ENCODE measurements around the gene ZPR1. TPM values are rescaled to one million over a fixed set of nuclear protein-coding genes. Genes with fewer than 3 reads are reported as not detected.
"Not testable (repeated sequence)": the region's sequence is repeated elsewhere in the genome, so short reads cannot be mapped to it uniquely, and the experiment has no call there.

The ZPR1 gene
- total and polyA plus RNA-seq, 9 donors = 33.8 to 44.4 (median 36.4) TPM

- Histone ChIP-seq H3K4me1 (ENCODE audit: control insufficient read depth, insufficient read depth, low read length) (no peaks in the 10 kb centered on the region), H3K27ac (ENCODE audit: low read length) (no peak overlapping the region), H3K4me3 (ENCODE audit: low read length) (no peak overlapping the region), H3K36me3 (ENCODE audit: control insufficient read depth, insufficient read depth, low read length) (no peaks in the 10 kb centered on the region), H3K27me3 (ENCODE audit: control insufficient read depth, insufficient read depth, low read length) (peaks cover 5% of the 10 kb centered on the region), H3K9me3 (replicated peaks; ENCODE audit: control insufficient read depth, low read depth, low read length) (no peaks in the 10 kb centered on the region)
- DNase-seq = no peak
- 83% methylated on average over 4 of the region's 14 CpGs for WGBS (ENCODE audit: insufficient coverage)
Observed at GRCh38 chr11:116808262-116809175, 20.7 kb upstream of the ZPR1 start.

GRCh38 chr11:116807601-116808261, 19.9 kb upstream of the ZPR1 start:
- no peaks in the 10 kb centered on the region for H3K4me1 ChIP-seq (ENCODE audit: control insufficient read depth, insufficient read depth, low read length)
- H3K9me3 ChIP-seq (replicated peaks; ENCODE audit: control insufficient read depth, low read depth, low read length) = no peaks in the 10 kb centered on the region
- H3K27me3 ChIP-seq (ENCODE audit: control insufficient read depth, insufficient read depth, low read length) = no peaks in the 10 kb centered on the region
- H3K36me3 ChIP-seq (ENCODE audit: control insufficient read depth, insufficient read depth, low read length) = no peaks in the 10 kb centered on the region
- 83% methylated on average over 4 of the region's 6 CpGs for WGBS (ENCODE audit: insufficient coverage)
- DNase-seq = no peak
- H3K4me3 ChIP-seq (ENCODE audit: low read length) = no peak overlapping the region
- H3K27ac ChIP-seq (ENCODE audit: low read length) = no peak overlapping the region

GRCh38 chr11:116804001-116804400, 16.2 kb upstream of the ZPR1 start:
- WGBS (ENCODE audit: insufficient coverage) = 20% methylated on average over 1 of the region's 3 CpGs
- Histone ChIP-seq H3K36me3 (ENCODE audit: control insufficient read depth, insufficient read depth, low read length) (no peaks in the 10 kb centered on the region), H3K27me3 (ENCODE audit: control insufficient read depth, insufficient read depth, low read length) (peaks cover 2% of the 10 kb centered on the region), H3K4me3 (ENCODE audit: low read length) (no peak overlapping the region), H3K27ac (ENCODE audit: low read length) (no peak overlapping the region), H3K9me3 (replicated peaks; ENCODE audit: control insufficient read depth, low read depth, low read length) (no peaks in the 10 kb centered on the region), H3K4me1 (ENCODE audit: control insufficient read depth, insufficient read depth, low read length) (no peaks in the 10 kb centered on the region)
- DNase-seq = no peak

- H3K4me1 ChIP-seq (ENCODE audit: control insufficient read depth, insufficient read depth, low read length); H3K9me3 ChIP-seq (replicated peaks; ENCODE audit: control insufficient read depth, low read depth, low read length); H3K27me3 ChIP-seq (ENCODE audit: control insufficient read depth, insufficient read depth, low read length); H3K4me3 ChIP-seq (ENCODE audit: low read length); H3K27ac ChIP-seq (ENCODE audit: low read length); DNase-seq; H3K36me3 ChIP-seq (ENCODE audit: control insufficient read depth, insufficient read depth, low read length): not testable (repeated sequence)
Observed at GRCh38 chr11:116801662-116802061, 13.8 kb upstream of the ZPR1 start.

- DNase-seq = no peak
- Histone ChIP-seq H3K36me3 (ENCODE audit: control insufficient read depth, insufficient read depth, low read length) (no peaks in the 10 kb centered on the region), H3K27me3 (ENCODE audit: control insufficient read depth, insufficient read depth, low read length) (peaks cover 4% of the 10 kb centered on the region), H3K27ac (ENCODE audit: low read length) (no peak overlapping the region), H3K4me3 (ENCODE audit: low read length) (no peak overlapping the region), H3K4me1 (ENCODE audit: control insufficient read depth, insufficient read depth, low read length) (no peaks in the 10 kb centered on the region), H3K9me3 (replicated peaks; ENCODE audit: control insufficient read depth, low read depth, low read length) (no peaks in the 10 kb centered on the region)
- WGBS (ENCODE audit: insufficient coverage) = no CpG with 5 or more reads among the region's 2 CpGs
Observed at GRCh38 chr11:116800610-116801009, 12.8 kb upstream of the ZPR1 start.

- no peak for DNase-seq
- Histone ChIP-seq H3K27ac (ENCODE audit: low read length) (no peak overlapping the region), H3K9me3 (replicated peaks; ENCODE audit: control insufficient read depth, low read depth, low read length) (no peaks in the 10 kb centered on the region), H3K36me3 (ENCODE audit: control insufficient read depth, insufficient read depth, low read length) (no peaks in the 10 kb centered on the region), H3K4me3 (ENCODE audit: low read length) (no peak overlapping the region), H3K27me3 (ENCODE audit: control insufficient read depth, insufficient read depth, low read length) (peaks cover 4% of the 10 kb centered on the region), H3K4me1 (ENCODE audit: control insufficient read depth, insufficient read depth, low read length) (no peaks in the 10 kb centered on the region)
- whole genome bisulfite sequencing (ENCODE audit: insufficient coverage) = 79% methylated on average over 5 of the region's 5 CpGs
Observed at GRCh38 chr11:116798368-116798767, 10.5 kb upstream of the ZPR1 start.

GRCh38 chr11:116797816-116798215, 10.0 kb upstream of the ZPR1 start:
- Histone ChIP-seq H3K9me3 (replicated peaks; ENCODE audit: control insufficient read depth, low read depth, low read length) (no peaks in the 10 kb centered on the region), H3K27me3 (ENCODE audit: control insufficient read depth, insufficient read depth, low read length) (peaks cover 4% of the 10 kb centered on the region), H3K4me3 (ENCODE audit: low read length) (no peak overlapping the region), H3K4me1 (ENCODE audit: control insufficient read depth, insufficient read depth, low read length) (no peaks in the 10 kb centered on the region), H3K27ac (ENCODE audit: low read length) (no peak overlapping the region), H3K36me3 (ENCODE audit: control insufficient read depth, insufficient read depth, low read length) (no peaks in the 10 kb centered on the region)
- no peak for DNase-seq
- no CpG with 5 or more reads among the region's 5 CpGs for WGBS (ENCODE audit: insufficient coverage)

- no peak for DNase-seq
- no peaks in the 10 kb centered on the region for H3K9me3 ChIP-seq (replicated peaks; ENCODE audit: control insufficient read depth, low read depth, low read length)
- H3K27me3 ChIP-seq (ENCODE audit: control insufficient read depth, insufficient read depth, low read length) = peaks cover 4% of the 10 kb centered on the region
- WGBS (ENCODE audit: insufficient coverage) = no CpG with 5 or more reads among the region's 1 CpG
- H3K27ac ChIP-seq (ENCODE audit: low read length) = no peak overlapping the region
- H3K4me3 ChIP-seq (ENCODE audit: low read length) = no peak overlapping the region
- peaks cover under 1% of the 10 kb centered on the region for H3K4me1 ChIP-seq (ENCODE audit: control insufficient read depth, insufficient read depth, low read length)
- no peaks in the 10 kb centered on the region for H3K36me3 ChIP-seq (ENCODE audit: control insufficient read depth, insufficient read depth, low read length)
Observed at GRCh38 chr11:116796548-116796947, 8.7 kb upstream of the ZPR1 start.

- no peak for DNase-seq
- Histone ChIP-seq H3K36me3 (ENCODE audit: control insufficient read depth, insufficient read depth, low read length) (no peaks in the 10 kb centered on the region), H3K27me3 (ENCODE audit: control insufficient read depth, insufficient read depth, low read length) (peaks cover 2% of the 10 kb centered on the region), H3K4me3 (ENCODE audit: low read length) (no peak overlapping the region), H3K27ac (ENCODE audit: low read length) (no peak overlapping the region), H3K9me3 (replicated peaks; ENCODE audit: control insufficient read depth, low read depth, low read length) (no peaks in the 10 kb centered on the region), H3K4me1 (ENCODE audit: control insufficient read depth, insufficient read depth, low read length) (peaks cover 4% of the 10 kb centered on the region)
- 62% methylated on average over 2 of the region's 2 CpGs for WGBS (ENCODE audit: insufficient coverage)
Observed at GRCh38 chr11:116794851-116795250, 7.0 kb upstream of the ZPR1 start.

GRCh38 chr11:116793772-116794097, 5.9 kb upstream of the ZPR1 start:
- H3K27me3 ChIP-seq (ENCODE audit: control insufficient read depth, insufficient read depth, low read length) = no peaks in the 10 kb centered on the region
- H3K9me3 ChIP-seq (replicated peaks; ENCODE audit: control insufficient read depth, low read depth, low read length) = no peaks in the 10 kb centered on the region
- peaks cover 6% of the 10 kb centered on the region for H3K4me1 ChIP-seq (ENCODE audit: control insufficient read depth, insufficient read depth, low read length)
- no peak overlapping the region for H3K27ac ChIP-seq (ENCODE audit: low read length)
- no peak overlapping the region for H3K4me3 ChIP-seq (ENCODE audit: low read length)
- H3K36me3 ChIP-seq (ENCODE audit: control insufficient read depth, insufficient read depth, low read length) = no peaks in the 10 kb centered on the region
- 80% methylated on average over 1 of the region's 1 CpG for WGBS (ENCODE audit: insufficient coverage)
- DNase-seq = no peak
